HepG2 (cell line): ENCODE data around the gene LRRN2. TPM values are rescaled to one million over a fixed set of nuclear protein-coding genes. Genes with fewer than 3 reads are reported as not detected.

Experiments used
- ATAC-seq: fragments of 200-7000 bp; cut with Tn5 transposase; 3 replicates; pipeline ENCODE4 v1.9.1; 2020; ENCODE audit warnings: mild to moderate bottlenecking, moderate library complexity
- BruUV-seq: library from RNA; stranded (reverse); fragments of 400-500 nt; replicated peaks from 2 replicates; lab custom pipeline; 2021; lab: Mats Ljungman, UMichigan
- CTCF ChIA-PET: fragments of 300-600 bp; formaldehyde crosslinking; extraction: SDS; loops from one replicate; lab custom pipeline; 2021; ENCODE audit warnings: low total read pairs, inconsistent platforms, low intra/inter-chr PET ratio; lab: Yijun Ruan, JAX
- POLR2A ChIA-PET: fragments of 350-600 bp; sonication (Branson Sonifier 250); formaldehyde crosslinking; loops from one replicate; lab custom pipeline; 2020; ENCODE audit warnings: antibody characterized with exemption, inconsistent platforms; lab: Yijun Ruan, JAX
- DNase-seq: peaks from one replicate; pipeline ENCODE4 v3.0.0-alpha.2; 2015; ENCODE audit warnings: low spot score
- FAIRE-seq: peaks from 3 replicates; lab custom pipeline; 2011; peaks lifted over from hg19 to GRCh38; lab: Jason Lieb, UNC
- H2AFZ ChIP-seq: one replicate; pipeline ENCODE4 v1.6.1; 2011; ENCODE audit warnings: low read length, inconsistent platforms
- H3K27ac ChIP-seq: fragments of 300-600 bp; 3 replicates; pipeline ENCODE4 v1.8.0; 2011; ENCODE audit warnings: mixed run types, mild to moderate bottlenecking, mixed read lengths, low read length, inconsistent platforms; ENCODE audit not compliant: insufficient read depth; ENCODE audit errors: extremely low read length
- H3K27me3 ChIP-seq, 2 experiments: fragments of 200-600 bp in 1 of 2; 2 replicates in 1 of 2; 3 replicates in 1 of 2; pipeline versions ENCODE4 v1.6.0 to v1.8.0; 2011; ENCODE audit warnings: low read length in 2 of 2, mild to moderate bottlenecking in 2 of 2, moderate library complexity in 2 of 2, inconsistent platforms in 1 of 2; ENCODE audit not compliant: insufficient read depth in 2 of 2, control insufficient read depth in 1 of 2
- H3K36me3 ChIP-seq, 2 experiments: fragments of 200-600 bp in 1 of 2; replicated peaks in 1 of 2; 2 replicates in 1 of 2; 3 replicates in 1 of 2; pipeline versions ENCODE4 v1.5.1 to v1.8.0; 2011; ENCODE audit warnings: low read length in 2 of 2, inconsistent platforms in 1 of 2; ENCODE audit not compliant: insufficient read depth in 2 of 2, control insufficient read depth in 1 of 2
- H3K4me1 ChIP-seq: 2 replicates; pipeline ENCODE4 v1.5.1; 2012; ENCODE audit warnings: low read length, inconsistent platforms; ENCODE audit not compliant: insufficient read depth
- H3K4me2 ChIP-seq: 2 replicates; pipeline ENCODE4 v1.6.0; 2011; ENCODE audit warnings: low read depth, low read length, inconsistent platforms
- H3K4me3 ChIP-seq, 3 experiments: fragments of 200-600 bp in 1 of 3; sonication (generic), shearing (Covaris generic) in 1 of 3; replicated peaks in 1 of 3; 2 replicates each; pipeline ENCODE4 v1.5.1; 2011 to 2016; ENCODE audit warnings: low read length in 3 of 3, inconsistent platforms in 2 of 3, low read depth in 2 of 3, mild to moderate bottlenecking in 2 of 3, control low read depth in 1 of 3, mixed read lengths in 1 of 3; ENCODE audit not compliant: insufficient read depth in 1 of 3
- H3K79me2 ChIP-seq: one replicate; pipeline ENCODE4 v1.6.1; 2011; ENCODE audit warnings: low read length, inconsistent platforms; ENCODE audit not compliant: insufficient read depth
- H3K9ac ChIP-seq: 2 replicates; pipeline ENCODE4 v1.6.0; 2011; ENCODE audit warnings: mild to moderate bottlenecking, low read depth, low read length, inconsistent platforms; ENCODE audit not compliant: insufficient read depth
- H3K9me3 ChIP-seq: 2 replicates; pipeline ENCODE4 v1.5.1; 2012; ENCODE audit warnings: mild to moderate bottlenecking, low read length
- H4K20me1 ChIP-seq: 2 replicates; pipeline ENCODE4 v1.6.0; 2011; ENCODE audit warnings: inconsistent platforms, mild to moderate bottlenecking, low read length, moderate library complexity; ENCODE audit not compliant: insufficient read depth
- EHMT2 ChIP-seq: fragments of 200-600 bp; sonication (generic); IDR thresholded peaks from 2 replicates; pipeline ENCODE4 v1.7.0; 2017; ENCODE audit warnings: antibody characterized with exemption, low read depth, low read length, borderline replicate concordance
- HNRNPH1 ChIP-seq: fragments of 200-400 bp; formaldehyde crosslinking; optimal IDR thresholded peaks from 2 replicates; pipeline ENCODE3; 2017; ENCODE audit warnings: mild to moderate bottlenecking, low read depth, low read length
- MAF1 ChIP-seq: sonication (generic); formaldehyde crosslinking; IDR thresholded peaks from 2 replicates; pipeline ENCODE4 v1.5.0; 2020; ENCODE audit warnings: missing genetic modification reagents, borderline replicate concordance
- MNT ChIP-seq: fragments of 450-650 bp; IDR thresholded peaks from 2 replicates; pipeline ENCODE4 v1.6.1; 2016
- POLR2AphosphoS5 ChIP-seq: IDR thresholded peaks from 2 replicates; pipeline ENCODE4 v1.6.1; 2012; ENCODE audit warnings: low read depth, low read length
- SALL2 ChIP-seq: sonication (generic); formaldehyde crosslinking; IDR thresholded peaks from 2 replicates; pipeline ENCODE4 v1.8.1; 2023; ENCODE audit warnings: mild to moderate bottlenecking, missing genetic modification reagents, inconsistent platforms
- TRIM22 ChIP-seq: fragments of 450-650 bp; IDR thresholded peaks from 2 replicates; pipeline ENCODE4 v1.6.1; 2017
- ZNF350 ChIP-seq: sonication (generic); formaldehyde crosslinking; IDR thresholded peaks from 2 replicates; pipeline ENCODE4 v1.4.0; 2020; ENCODE audit warnings: mild to moderate bottlenecking, low read depth, missing genetic modification reagents, borderline replicate concordance
- ZNF552 ChIP-seq: sonication (generic); formaldehyde crosslinking; IDR thresholded peaks from 2 replicates; pipeline ENCODE4 v1.9.0; 2022; ENCODE audit warnings: missing genetic modification reagents, mild to moderate bottlenecking, borderline replicate concordance
- ZNF619 ChIP-seq: sonication (generic); formaldehyde crosslinking; IDR thresholded peaks from 2 replicates; pipeline ENCODE4 v1.4.0; 2020; ENCODE audit warnings: mild to moderate bottlenecking, missing genetic modification reagents
- ZNF761 ChIP-seq: sonication (generic); formaldehyde crosslinking; conservative IDR thresholded peaks from 2 replicates; pipeline ENCODE4 v1.4.0; 2020; ENCODE audit warnings: mild to moderate bottlenecking, missing genetic modification reagents
- ZNF891 ChIP-seq: sonication (generic); formaldehyde crosslinking; IDR thresholded peaks from 2 replicates; pipeline ENCODE4 v1.5.0; 2020; ENCODE audit warnings: mild to moderate bottlenecking, missing genetic modification reagents
- WGBS: methylation state at CpG from one replicate; pipeline ENCODE4 v1.1.6; 2017; ENCODE audit warnings: low lambda C conversion rate; 5-methylcytosine and 5-hydroxymethylcytosine counted together
- in situ Hi-C: cut with HindIII; loops from 2 replicates; pipeline ENCODE4 v1.10.0; 2017; ENCODE audit warnings: low pct_unique_long_range_greater_than_20kb; ENCODE audit not compliant: extremely low pct_ligation_motif_present
- intact Hi-C: fragments of 100-400 bp; cut with micrococcal nuclease; formaldehyde crosslinking; loops from one replicate; pipeline ENCODE4 v1.10.0; 2022; ENCODE audit not compliant: unreplicated experiment
- polyA plus RNA-seq, 8 experiments: library from polyadenylated mRNA; depleted of rRNA in 3 of 8; stranded (reverse) in 7 of 8; unstranded in 1 of 8; fragments of >200 nt; fragmentation: Illumina TruSeq in 4 of 8; extraction: Trizol in 4 of 8; gene quantifications; 2 replicates each; pipeline versions ENCODE4 v1.2.1 to v1.2.3, GENCODE V29; 2011 to 2016; ENCODE audit warnings: low read depth in 4 of 8, missing spikeins in 1 of 8, mixed read lengths in 1 of 8; ENCODE audit not compliant: insufficient read depth in 1 of 8
- total RNA-seq, 5 experiments: library from RNA; depleted of rRNA; stranded (reverse); fragments of >200 nt; fragmentation: Illumina TruSeq; extraction: Trizol; gene quantifications; 2 replicates each; pipeline ENCODE4 v1.2.3, GENCODE V29; 2016; ENCODE audit warnings: low read depth in 1 of 5

Gene LRRN2
- total and polyA plus RNA-seq, 2 of the 13 experiments (the other 11 are each of a cell fraction or from before 2014, with no cell fraction given) = not detected

- in situ Hi-C loops = no loop called here
- Histone ChIP-seq H3K4me1 (no peaks in the 10 kb centered on the region), H3K9ac (no peak overlapping the region), H3K27me3 (no peaks in the 10 kb centered on the region), H3K9me3 (no peaks in the 10 kb centered on the region), H3K4me2 (no peak overlapping the region), H2AFZ (no peak overlapping the region), H3K79me2 (no peaks in the 10 kb centered on the region), H3K4me3 (no peak overlapping the region), H3K36me3 (no peaks in the 10 kb centered on the region), H3K27ac (no peak overlapping the region), H4K20me1 (no peaks in the 10 kb centered on the region)
- peak; percentile 14; the same call in 1 of the 3 replicates for ATAC-seq
- intact Hi-C loops = no loop called here
- 59% methylated on average over 7 of the region's 10 CpGs for WGBS
- TF ChIP-seq TRIM22 (no peak), ZNF619 (CRISPR knock-in tag) (no peak), EHMT2 (no peak), ZNF761 (CRISPR knock-in tag) (no peak), SALL2 (CRISPR knock-in tag) (no peak), POLR2AphosphoS5 (no peak), MAF1 (CRISPR knock-in tag) (no peak), ZNF350 (CRISPR knock-in tag) (no peak), HNRNPH1 (no peak), ZNF891 (CRISPR knock-in tag) (no peak), MNT (no peak), ZNF552 (CRISPR knock-in tag) (no peak)
- DNase-seq = no peak
- no peak for FAIRE-seq
- ChIA-PET CTCF (no interaction called here), POLR2A (no interaction called here)
- no TSS peak for BruUV-seq
Measured at GRCh38 chr1:204577794-204578478, 107.6 kb downstream of the LRRN2 start.
